Thoracic aorta (tissue), 2 donors: ENCODE data around the gene GOLGA3. TPM values are rescaled to one million over a fixed set of nuclear protein-coding genes. Genes with fewer than 3 reads are reported as not detected.
A peak's percentile ranks its signal among the peaks of the same experiment; 100 is the strongest.
"Not testable (repeated sequence)": the region's sequence is repeated elsewhere in the genome, so short reads cannot be mapped to it uniquely, and the experiment has no call there.

Experiments used
- ATAC-seq: fragments of 150-250 bp; one replicate; pipeline ENCODE4 v1.8.0; 2017; ENCODE audit warnings: low read depth; ENCODE audit not compliant: insufficient number of reproducible peaks, low FRiP score
- DNase-seq: peaks from one replicate; pipeline ENCODE4 v3.0.0-alpha.2; 2020; ENCODE audit warnings: low spot score
- H3K27ac ChIP-seq, 2 donors: fragments of 200-600 bp; sonication (generic); 1 replicate in 1 of 2; 2 replicates in 1 of 2; pipeline ENCODE4 v1.5.1; 2016; ENCODE audit warnings: mild to moderate bottlenecking in 2 of 2, moderate library complexity in 2 of 2
- H3K27me3 ChIP-seq: fragments of 200-600 bp; sonication (generic); replicated peaks from 2 replicates; pipeline ENCODE4 v1.6.0; 2016; ENCODE audit warnings: mild to moderate bottlenecking; ENCODE audit not compliant: insufficient read depth
- H3K36me3 ChIP-seq: fragments of 200-600 bp; sonication (generic); one replicate; pipeline ENCODE4 v1.5.1; 2016
- H3K4me1 ChIP-seq, 2 donors: fragments of 200-600 bp; sonication (generic); 1 replicate in 1 of 2; 2 replicates in 1 of 2; pipeline versions ENCODE4 v1.5.1 to v1.6.0; 2016; ENCODE audit warnings: low read depth in 2 of 2, mild to moderate bottlenecking in 1 of 2; ENCODE audit not compliant: control insufficient read depth in 1 of 2
- H3K4me3 ChIP-seq: fragments of 200-600 bp; sonication (generic); 2 replicates; pipeline ENCODE4 v1.5.1; 2016; ENCODE audit warnings: mild to moderate bottlenecking
- H3K9me3 ChIP-seq: fragments of 200-600 bp; sonication (generic); 2 replicates; pipeline ENCODE4 v1.5.1; 2016
- total RNA-seq, 2 donors: library from RNA; depleted of rRNA; stranded (reverse); fragments of >200 nt; gene quantifications; one replicate each; pipeline versions ENCODE4 v1.1.0 to v1.2.3, GENCODE V29; 2016
- TF ChIP-seq, protein P1 (sequence below): fragments of 200-600 bp; sonication (generic); IDR thresholded peaks from one replicate; pipeline ENCODE4 v1.5.1; 2019; ENCODE audit warnings: antibody characterized with exemption

Gene GOLGA3
- total RNA-seq, 2 donors from 2014 or later: 125 to 137 TPM

DNA sequence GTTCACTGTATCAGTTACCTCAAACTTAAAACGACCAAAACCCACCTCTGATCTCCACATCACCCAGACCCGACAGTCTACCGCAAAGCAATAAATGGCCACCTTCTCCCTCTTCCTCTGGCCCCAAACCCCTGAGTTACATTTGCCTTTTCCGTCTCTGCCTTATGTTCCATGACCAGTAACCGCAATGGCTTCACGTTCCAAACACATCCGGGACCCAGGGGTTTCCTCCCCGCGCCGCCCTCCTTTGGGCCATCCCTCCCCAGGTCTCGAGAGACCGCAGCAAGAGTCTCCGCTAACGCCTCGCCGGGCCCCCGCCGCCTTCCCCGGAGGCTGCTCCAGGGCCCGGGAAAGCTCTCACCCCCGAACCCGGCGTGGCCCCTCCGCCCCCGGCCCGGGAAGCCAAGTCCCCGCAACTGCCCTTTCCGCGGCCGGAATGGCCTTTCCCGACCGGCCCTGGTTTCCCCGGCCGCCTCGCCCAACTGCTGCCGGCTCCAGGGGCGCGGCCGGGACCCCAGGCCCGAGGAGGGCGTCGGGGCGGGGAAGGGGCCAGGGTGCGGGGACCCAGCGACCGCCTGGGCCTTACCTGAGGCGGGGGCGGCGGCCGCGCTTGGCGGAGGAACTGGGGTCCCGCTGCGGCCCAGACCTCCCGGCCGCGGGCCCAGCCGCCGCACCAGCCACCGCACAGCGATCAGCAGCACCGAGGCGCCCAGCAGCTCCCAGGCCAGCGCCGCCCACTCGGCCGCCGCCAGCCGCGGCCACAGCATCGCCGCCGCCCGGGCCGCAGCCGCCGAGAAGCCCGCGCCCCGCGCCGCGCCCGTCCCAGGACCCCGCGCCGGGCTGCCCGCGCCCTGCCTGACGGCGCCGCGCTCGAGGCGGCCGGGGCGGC, 67.4 kb downstream of the GOLGA3 start, which contains the start of gene ANKLE2:
Gene ANKLE2 (minus strand): TSS at position 801 of the 889 bp plus-strand sequence. CDS start 34 bp downstream, at position 767.
- Histone ChIP-seq H3K9me3 (no peaks in the 10 kb centered on the region), H3K4me3 (peak within 1 kb of the TSS; percentile 96), H3K27me3 (no peaks in the 10 kb centered on the region), H3K36me3 (peaks cover 3% of the 10 kb centered on the region), H3K4me1 (peaks cover 11 to 25% of the 10 kb centered on the region in 2 donors), H3K27ac (peak within 1 kb of the TSS; percentile 94)
- DNase-seq (no peak), ATAC-seq (peak; percentile 52)
- TF ChIP-seq, protein P1, sequence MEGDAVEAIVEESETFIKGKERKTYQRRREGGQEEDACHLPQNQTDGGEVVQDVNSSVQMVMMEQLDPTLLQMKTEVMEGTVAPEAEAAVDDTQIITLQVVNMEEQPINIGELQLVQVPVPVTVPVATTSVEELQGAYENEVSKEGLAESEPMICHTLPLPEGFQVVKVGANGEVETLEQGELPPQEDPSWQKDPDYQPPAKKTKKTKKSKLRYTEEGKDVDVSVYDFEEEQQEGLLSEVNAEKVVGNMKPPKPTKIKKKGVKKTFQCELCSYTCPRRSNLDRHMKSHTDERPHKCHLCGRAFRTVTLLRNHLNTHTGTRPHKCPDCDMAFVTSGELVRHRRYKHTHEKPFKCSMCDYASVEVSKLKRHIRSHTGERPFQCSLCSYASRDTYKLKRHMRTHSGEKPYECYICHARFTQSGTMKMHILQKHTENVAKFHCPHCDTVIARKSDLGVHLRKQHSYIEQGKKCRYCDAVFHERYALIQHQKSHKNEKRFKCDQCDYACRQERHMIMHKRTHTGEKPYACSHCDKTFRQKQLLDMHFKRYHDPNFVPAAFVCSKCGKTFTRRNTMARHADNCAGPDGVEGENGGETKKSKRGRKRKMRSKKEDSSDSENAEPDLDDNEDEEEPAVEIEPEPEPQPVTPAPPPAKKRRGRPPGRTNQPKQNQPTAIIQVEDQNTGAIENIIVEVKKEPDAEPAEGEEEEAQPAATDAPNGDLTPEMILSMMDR: no peak

GRCh38 chr12:132759359-132759758, 69.3 kb downstream of the GOLGA3 start:
- Histone ChIP-seq H3K4me3 (no peak overlapping the region), H3K9me3 (no peaks in the 10 kb centered on the region), H3K27me3 (no peaks in the 10 kb centered on the region), H3K36me3 (peaks cover 14% of the 10 kb centered on the region), H3K4me1 (peaks cover 11 to 23% of the 10 kb centered on the region in 2 donors), H3K27ac (no peak overlapping the region)
- TF ChIP-seq, protein P1: no peak
- DNase-seq (no peak), ATAC-seq (no peak)

DNA sequence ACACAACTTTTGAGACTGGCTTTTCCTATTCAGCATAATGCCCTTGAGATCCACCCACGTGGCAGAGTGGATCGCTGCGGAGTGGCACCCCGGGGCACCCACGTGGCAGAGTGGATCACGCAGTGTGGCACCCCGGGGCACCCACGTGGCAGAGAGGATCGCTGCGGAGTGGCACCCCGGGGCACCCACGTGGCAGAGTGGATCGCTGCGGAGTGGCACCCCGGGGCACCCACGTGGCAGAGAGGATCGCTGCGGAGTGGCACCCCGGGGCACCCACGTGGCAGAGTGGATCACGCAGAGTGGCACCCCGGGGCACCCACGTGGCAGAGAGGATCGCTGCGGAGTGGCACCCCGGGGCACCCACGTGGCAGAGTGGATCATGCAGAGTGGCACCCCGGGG, 69.8 kb downstream of the GOLGA3 start:
- H3K27me3 ChIP-seq, H3K27ac ChIP-seq, DNase-seq, H3K9me3 ChIP-seq, ATAC-seq, H3K4me3 ChIP-seq: not testable (repeated sequence)
- Histone ChIP-seq H3K36me3 (peaks cover 20% of the 10 kb centered on the region), H3K4me1 (peaks cover 11 to 23% of the 10 kb centered on the region in 2 donors)

DNA sequence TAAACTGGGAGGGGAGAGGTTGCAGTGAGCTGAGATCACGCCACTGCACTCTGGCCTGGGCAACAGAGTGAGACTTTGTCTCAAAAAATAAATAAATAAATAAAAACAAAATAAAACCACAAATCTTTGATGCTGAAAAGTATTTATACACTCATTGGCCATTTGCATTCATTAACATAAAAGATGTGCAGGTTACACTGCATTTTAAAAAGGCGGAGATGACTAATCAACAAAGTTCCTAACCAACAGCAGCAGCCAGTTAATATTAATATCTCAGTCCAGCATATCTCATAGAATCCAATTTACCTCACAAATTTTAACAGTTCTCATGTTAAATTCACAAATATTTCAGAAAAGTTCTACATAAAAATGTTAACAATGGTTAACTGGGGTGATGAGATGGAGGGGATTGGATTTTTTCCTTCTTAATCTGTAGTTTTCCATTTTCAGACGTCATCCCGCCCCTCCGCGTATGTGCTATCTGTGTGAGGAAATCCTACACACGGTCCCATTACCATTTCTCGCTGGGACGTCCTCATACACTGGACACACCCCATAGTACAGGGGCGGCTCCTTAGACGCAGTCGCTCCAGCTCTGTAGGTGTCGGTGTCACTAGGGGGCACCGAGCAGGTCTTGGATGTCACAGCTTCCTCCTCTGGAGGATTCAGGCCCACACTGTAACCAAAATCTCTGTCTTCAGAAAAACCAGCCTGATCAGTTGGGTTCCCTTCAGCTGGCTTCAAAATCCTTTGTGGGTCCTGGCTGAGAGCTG, 74.3 kb downstream of the GOLGA3 start:
- Histone ChIP-seq H3K4me1 (no peaks in the 10 kb centered on the region), H3K9me3 (no peaks in the 10 kb centered on the region), H3K4me3 (no peak overlapping the region), H3K27me3 (no peaks in the 10 kb centered on the region), H3K27ac (no peak overlapping the region), H3K36me3 (peaks cover 55% of the 10 kb centered on the region)
- TF ChIP-seq, protein P1: no peak
- no peak for DNase-seq
- ATAC-seq: no peak

DNA sequence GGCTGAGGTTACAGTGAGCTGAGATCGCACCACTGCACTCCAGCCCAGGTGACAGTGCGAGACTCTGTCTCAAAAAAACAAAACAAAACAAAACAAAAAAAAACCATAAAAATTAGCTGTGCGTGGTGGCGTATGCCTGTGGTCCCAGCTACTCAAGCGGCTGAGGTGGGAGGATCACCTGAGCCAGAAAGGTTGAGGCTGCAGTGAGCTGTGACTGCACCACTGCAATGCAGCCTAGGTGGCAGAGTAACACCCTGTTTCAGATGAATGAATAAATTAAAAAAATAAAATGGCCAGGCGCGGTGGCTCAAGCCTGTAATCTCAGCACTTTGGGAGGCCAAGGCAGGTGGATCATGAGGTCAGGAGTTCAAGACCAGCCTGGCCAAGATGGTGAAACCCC, 75.0 kb downstream of the GOLGA3 start:
- ATAC-seq, H3K27me3 ChIP-seq, DNase-seq, H3K9me3 ChIP-seq, H3K4me1 ChIP-seq, H3K27ac ChIP-seq, H3K4me3 ChIP-seq: not testable (repeated sequence)
- peaks cover 59% of the 10 kb centered on the region for H3K36me3 ChIP-seq

- TF ChIP-seq, protein P1: no peak
- H3K4me3 ChIP-seq: no peak overlapping the region
- peaks cover 79% of the 10 kb centered on the region for H3K36me3 ChIP-seq
- DNase-seq: no peak
- no peaks in the 10 kb centered on the region for H3K4me1 ChIP-seq
- no peak overlapping the region for H3K27ac ChIP-seq
- ATAC-seq: no peak
- no peaks in the 10 kb centered on the region for H3K9me3 ChIP-seq
- no peaks in the 10 kb centered on the region for H3K27me3 ChIP-seq
Observed at GRCh38 chr12:132748319-132748718, 80.3 kb downstream of the GOLGA3 start.
